ENCODE data around the gene AKTIP.

The AKTIP gene

DNA sequence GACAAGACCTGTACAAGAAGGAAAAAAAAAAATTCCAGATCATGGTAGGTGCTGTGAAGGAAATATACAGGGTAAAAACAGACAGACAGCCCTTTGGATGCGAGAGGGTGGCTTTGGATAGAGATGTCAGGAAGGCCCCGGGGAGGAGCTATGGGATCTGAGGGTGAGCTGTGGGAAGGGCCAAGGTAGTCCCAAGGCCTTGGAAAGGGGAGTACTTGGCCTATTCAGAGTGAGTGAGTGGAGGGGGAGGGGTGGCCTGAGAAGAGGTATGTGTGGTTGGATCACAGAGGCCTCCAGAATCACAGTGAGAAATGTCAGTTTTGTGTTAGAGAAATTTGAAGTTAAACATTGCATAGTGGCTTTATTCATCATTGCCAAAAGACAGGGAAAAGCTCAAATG is 31.2 kb upstream of the AKTIP start:
- no peaks in the 10 kb centered on the region for H3K4me1 ChIP-seq (ENCODE audit: control insufficient read depth, insufficient read depth, low read length)
- no peaks in the 10 kb centered on the region for H3K9me3 ChIP-seq (ENCODE audit: control insufficient read depth, low read length)
- WGBS, 2 experiments = 83 to 87% methylated on average over 2 of the region's 2 CpGs
- no peaks in the 10 kb centered on the region for H3K27me3 ChIP-seq (ENCODE audit: control insufficient read depth, insufficient read depth, low read length, poor library complexity, severe bottlenecking)
- H3K36me3 ChIP-seq (ENCODE audit: control insufficient read depth, insufficient read depth, low read length) = no peaks in the 10 kb centered on the region
- no peak overlapping the region for H3K4me3 ChIP-seq (ENCODE audit: insufficient read depth, low read depth, low read length)
- H3K27ac ChIP-seq (ENCODE audit: insufficient read depth, low read depth, low read length, poor library complexity, severe bottlenecking) = no peak overlapping the region

GRCh38 chr16:53530741-53531140 is 27.7 kb upstream of the AKTIP start:
- H3K27me3 ChIP-seq (ENCODE audit: control insufficient read depth, insufficient read depth, low read length, poor library complexity, severe bottlenecking) = no peaks in the 10 kb centered on the region
- 79 to 81% methylated on average over 1 of the region's 1 CpG for WGBS, 2 experiments
- H3K36me3 ChIP-seq (ENCODE audit: control insufficient read depth, insufficient read depth, low read length) = no peaks in the 10 kb centered on the region
- H3K4me3 ChIP-seq (ENCODE audit: insufficient read depth, low read depth, low read length) = no peak overlapping the region
- no peaks in the 10 kb centered on the region for H3K4me1 ChIP-seq (ENCODE audit: control insufficient read depth, insufficient read depth, low read length)
- H3K27ac ChIP-seq (ENCODE audit: insufficient read depth, low read depth, low read length, poor library complexity, severe bottlenecking) = no peak overlapping the region
- no peaks in the 10 kb centered on the region for H3K9me3 ChIP-seq (ENCODE audit: control insufficient read depth, low read length)

DNA sequence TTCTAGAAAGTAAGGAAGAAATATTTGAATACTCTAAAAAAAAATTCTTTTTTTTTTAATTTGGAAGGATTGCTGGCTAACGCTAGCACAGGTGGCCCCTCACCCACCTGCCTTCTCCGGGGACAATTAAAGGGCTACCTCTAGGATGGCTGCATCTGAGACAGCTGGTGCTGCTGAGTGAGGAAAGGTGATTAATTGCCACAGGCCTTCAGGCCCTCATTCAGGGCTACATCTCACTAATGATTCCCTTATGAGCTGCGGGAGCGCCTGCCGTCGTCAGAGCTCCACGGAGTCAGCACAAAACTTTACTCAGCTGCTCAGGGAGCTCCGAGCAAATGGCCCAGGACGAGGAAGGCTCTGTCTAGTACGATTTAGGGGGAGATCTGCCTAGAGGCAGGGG is 27.0 kb upstream of the AKTIP start:
- Histone ChIP-seq H3K36me3 (ENCODE audit: control insufficient read depth, insufficient read depth, low read length) (no peaks in the 10 kb centered on the region), H3K27me3 (ENCODE audit: control insufficient read depth, insufficient read depth, low read length, poor library complexity, severe bottlenecking) (no peaks in the 10 kb centered on the region), H3K9me3 (ENCODE audit: control insufficient read depth, low read length) (no peaks in the 10 kb centered on the region), H3K27ac (ENCODE audit: insufficient read depth, low read depth, low read length, poor library complexity, severe bottlenecking) (no peak overlapping the region), H3K4me1 (ENCODE audit: control insufficient read depth, insufficient read depth, low read length) (no peaks in the 10 kb centered on the region), H3K4me3 (ENCODE audit: insufficient read depth, low read depth, low read length) (no peak overlapping the region)
- 89% methylated on average over 10 of the region's 10 CpGs for WGBS, 2 experiments

DNA sequence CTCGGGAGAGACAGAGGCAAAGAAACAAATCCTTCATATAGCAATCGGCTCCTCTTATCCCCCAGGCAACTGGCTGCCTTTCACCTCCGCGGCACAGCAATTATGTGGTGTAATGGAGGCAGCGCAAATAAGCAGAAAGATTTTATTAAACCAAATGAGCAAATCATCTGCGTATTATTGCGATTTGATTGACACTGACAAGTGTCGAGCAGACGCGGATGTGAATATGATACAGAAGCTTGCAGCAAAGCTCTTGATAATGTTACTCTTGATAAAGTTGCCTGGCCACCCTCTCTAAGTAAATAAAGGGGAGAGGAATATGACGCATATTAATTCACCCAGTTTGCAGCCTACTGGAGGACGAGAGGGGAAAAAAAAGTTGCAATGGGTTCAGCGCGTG is 26.5 kb upstream of the AKTIP start:
- H3K4me3 ChIP-seq (ENCODE audit: insufficient read depth, low read depth, low read length) = no peak overlapping the region
- no peaks in the 10 kb centered on the region for H3K9me3 ChIP-seq (ENCODE audit: control insufficient read depth, low read length)
- no peaks in the 10 kb centered on the region for H3K4me1 ChIP-seq (ENCODE audit: control insufficient read depth, insufficient read depth, low read length)
- H3K27ac ChIP-seq (ENCODE audit: insufficient read depth, low read depth, low read length, poor library complexity, severe bottlenecking) = no peak overlapping the region
- no peaks in the 10 kb centered on the region for H3K36me3 ChIP-seq (ENCODE audit: control insufficient read depth, insufficient read depth, low read length)
- H3K27me3 ChIP-seq (ENCODE audit: control insufficient read depth, insufficient read depth, low read length, poor library complexity, severe bottlenecking) = no peaks in the 10 kb centered on the region
- WGBS, 2 experiments = 95% methylated on average over 10 to 14 of the region's 14 CpGs

- no peaks in the 10 kb centered on the region for H3K27me3 ChIP-seq (ENCODE audit: control insufficient read depth, insufficient read depth, low read length, poor library complexity, severe bottlenecking)
- no peaks in the 10 kb centered on the region for H3K9me3 ChIP-seq (ENCODE audit: control insufficient read depth, low read length)
- WGBS, 2 experiments = 91 to 95% methylated on average over 6 of the region's 6 CpGs
- no peak overlapping the region for H3K4me3 ChIP-seq (ENCODE audit: insufficient read depth, low read depth, low read length)
- no peak overlapping the region for H3K27ac ChIP-seq (ENCODE audit: insufficient read depth, low read depth, low read length, poor library complexity, severe bottlenecking)
- no peaks in the 10 kb centered on the region for H3K4me1 ChIP-seq (ENCODE audit: control insufficient read depth, insufficient read depth, low read length)
- no peaks in the 10 kb centered on the region for H3K36me3 ChIP-seq (ENCODE audit: control insufficient read depth, insufficient read depth, low read length)
Observed at GRCh38 chr16:53528797-53529196, 25.8 kb upstream of the AKTIP start.

DNA sequence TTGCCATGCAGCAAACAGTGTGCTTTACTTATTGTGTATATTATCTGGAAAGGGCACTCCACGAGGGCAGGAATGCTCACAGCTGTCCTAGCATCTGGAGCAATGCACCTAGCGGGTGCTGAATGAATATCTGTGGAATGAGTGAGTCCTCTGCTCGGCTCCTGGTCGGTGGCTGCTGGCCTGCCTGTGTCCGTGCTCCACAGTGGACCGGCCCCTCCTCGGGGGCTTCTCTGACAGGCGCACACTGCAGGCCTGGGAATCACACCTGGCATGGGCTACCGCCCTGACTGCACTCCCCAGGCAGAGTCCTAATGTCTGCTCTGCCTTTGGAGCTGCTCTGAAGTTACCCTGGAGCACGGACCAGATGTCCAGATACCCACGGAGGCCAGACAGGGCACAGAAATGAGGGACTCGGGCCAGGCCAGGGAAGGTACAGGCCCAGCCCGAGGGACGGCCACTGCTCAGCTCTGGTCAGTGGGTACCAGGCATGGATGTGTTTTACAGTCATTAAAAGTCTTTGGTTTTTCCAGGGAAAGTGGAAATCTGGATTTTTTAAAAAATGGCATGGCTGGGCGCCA is 21.1 kb upstream of the AKTIP start:
- Histone ChIP-seq H3K4me1 (ENCODE audit: control insufficient read depth, insufficient read depth, low read length) (no peaks in the 10 kb centered on the region), H3K27ac (ENCODE audit: insufficient read depth, low read depth, low read length, poor library complexity, severe bottlenecking) (no peak overlapping the region), H3K4me3 (ENCODE audit: insufficient read depth, low read depth, low read length) (no peak overlapping the region), H3K36me3 (ENCODE audit: control insufficient read depth, insufficient read depth, low read length) (no peaks in the 10 kb centered on the region), H3K9me3 (ENCODE audit: control insufficient read depth, low read length) (no peaks in the 10 kb centered on the region), H3K27me3 (ENCODE audit: control insufficient read depth, insufficient read depth, low read length, poor library complexity, severe bottlenecking) (no peaks in the 10 kb centered on the region)
- WGBS, 2 experiments = 93 to 95% methylated on average over 15 of the region's 15 CpGs

GRCh38 chr16:53523126-53523804 is 20.3 kb upstream of the AKTIP start:
- H3K36me3 ChIP-seq (ENCODE audit: control insufficient read depth, insufficient read depth, low read length) = no peaks in the 10 kb centered on the region
- H3K4me1 ChIP-seq (ENCODE audit: control insufficient read depth, insufficient read depth, low read length) = no peaks in the 10 kb centered on the region
- no peaks in the 10 kb centered on the region for H3K27me3 ChIP-seq (ENCODE audit: control insufficient read depth, insufficient read depth, low read length, poor library complexity, severe bottlenecking)
- no peaks in the 10 kb centered on the region for H3K9me3 ChIP-seq (ENCODE audit: control insufficient read depth, low read length)
- no peak overlapping the region for H3K4me3 ChIP-seq (ENCODE audit: insufficient read depth, low read depth, low read length)
- H3K27ac ChIP-seq (ENCODE audit: insufficient read depth, low read depth, low read length, poor library complexity, severe bottlenecking) = no peak overlapping the region
- WGBS, 2 experiments = 94 to 95% methylated on average over 21 of the region's 21 CpGs

GRCh38 chr16:53519417-53520091 is 16.5 kb upstream of the AKTIP start:
- H3K4me1 ChIP-seq (ENCODE audit: control insufficient read depth, insufficient read depth, low read length) = peaks cover 6% of the 10 kb centered on the region
- no peaks in the 10 kb centered on the region for H3K27me3 ChIP-seq (ENCODE audit: control insufficient read depth, insufficient read depth, low read length, poor library complexity, severe bottlenecking)
- H3K27ac ChIP-seq (ENCODE audit: insufficient read depth, low read depth, low read length, poor library complexity, severe bottlenecking) = no peak overlapping the region
- no peaks in the 10 kb centered on the region for H3K36me3 ChIP-seq (ENCODE audit: control insufficient read depth, insufficient read depth, low read length)
- no peak overlapping the region for H3K4me3 ChIP-seq (ENCODE audit: insufficient read depth, low read depth, low read length)
- no peaks in the 10 kb centered on the region for H3K9me3 ChIP-seq (ENCODE audit: control insufficient read depth, low read length)
- 93 to 95% methylated on average over 8 of the region's 8 CpGs for WGBS, 2 experiments

- Histone ChIP-seq H3K27ac (ENCODE audit: insufficient read depth, low read depth, low read length, poor library complexity, severe bottlenecking) (no peak overlapping the region), H3K4me3 (ENCODE audit: insufficient read depth, low read depth, low read length) (no peak overlapping the region), H3K27me3 (ENCODE audit: control insufficient read depth, insufficient read depth, low read length, poor library complexity, severe bottlenecking) (no peaks in the 10 kb centered on the region), H3K36me3 (ENCODE audit: control insufficient read depth, insufficient read depth, low read length) (no peaks in the 10 kb centered on the region), H3K9me3 (ENCODE audit: control insufficient read depth, low read length) (no peaks in the 10 kb centered on the region), H3K4me1 (ENCODE audit: control insufficient read depth, insufficient read depth, low read length) (peaks cover 6% of the 10 kb centered on the region)
- WGBS, 2 experiments = 94 to 95% methylated on average over 19 of the region's 19 CpGs
Observed at GRCh38 chr16:53518550-53519416, 15.8 kb upstream of the AKTIP start.

- Histone ChIP-seq H3K4me1 (ENCODE audit: control insufficient read depth, insufficient read depth, low read length) (peaks cover 6% of the 10 kb centered on the region), H3K36me3 (ENCODE audit: control insufficient read depth, insufficient read depth, low read length) (no peaks in the 10 kb centered on the region), H3K27me3 (ENCODE audit: control insufficient read depth, insufficient read depth, low read length, poor library complexity, severe bottlenecking) (no peaks in the 10 kb centered on the region), H3K27ac (ENCODE audit: insufficient read depth, low read depth, low read length, poor library complexity, severe bottlenecking) (no peak overlapping the region), H3K9me3 (ENCODE audit: control insufficient read depth, low read length) (no peaks in the 10 kb centered on the region), H3K4me3 (ENCODE audit: insufficient read depth, low read depth, low read length) (no peak overlapping the region)
- 94 to 95% methylated on average over 4 of the region's 4 CpGs for WGBS, 2 experiments
Observed at GRCh38 chr16:53517851-53518250, 14.8 kb upstream of the AKTIP start.
